ENCODE results near the gene SGIP1.
A peak's percentile ranks its signal among the peaks of the same experiment; 100 is the strongest.

The SGIP1 gene

GRCh38 chr1:66695116-66695515 is 161.2 kb downstream of the SGIP1 start:
- no peak for DNase-seq
- Mint-ChIP-seq H3K36me3 (ENCODE audit: low read depth) (no peaks in the 10 kb centered on the region), H3K27ac (peak overlapping the region; percentile 36), H3K4me3 (no peak overlapping the region), H3K4me1 (peaks cover 51% of the 10 kb centered on the region), H3K27me3 (ENCODE audit: low read depth, poor library complexity) (peaks cover 3% of the 10 kb centered on the region), H3K9me3 (no peaks in the 10 kb centered on the region)
- TF ChIP-seq CTCF (IDR thresholded peaks at IDR 0.05): no peak

GRCh38 chr1:66696771-66697170 is 162.8 kb downstream of the SGIP1 start:
- no peaks in the 10 kb centered on the region for H3K27me3 Mint-ChIP-seq (ENCODE audit: low read depth, poor library complexity)
- no peaks in the 10 kb centered on the region for H3K9me3 Mint-ChIP-seq
- H3K4me3 Mint-ChIP-seq: no peak overlapping the region
- no peaks in the 10 kb centered on the region for H3K36me3 Mint-ChIP-seq (ENCODE audit: low read depth)
- no peak overlapping the region for H3K27ac Mint-ChIP-seq
- TF ChIP-seq CTCF (IDR thresholded peaks at IDR 0.05): no peak
- peaks cover 41% of the 10 kb centered on the region for H3K4me1 Mint-ChIP-seq
- DNase-seq: no peak

- H3K27ac Mint-ChIP-seq: no peak overlapping the region
These were observed 165.3 kb downstream of the SGIP1 start for GRCh38 chr1:66699213-66699612.

GRCh38 chr1:66704177-66704875 is 170.4 kb downstream of the SGIP1 start:
- H3K9me3 Mint-ChIP-seq: no peaks in the 10 kb centered on the region
- H3K27me3 Mint-ChIP-seq (ENCODE audit: low read depth, poor library complexity): no peaks in the 10 kb centered on the region
- TF ChIP-seq CTCF (IDR thresholded peaks at IDR 0.05): no peak
- no peak overlapping the region for H3K27ac Mint-ChIP-seq
- H3K4me1 Mint-ChIP-seq: peaks cover 5% of the 10 kb centered on the region
- H3K4me3 Mint-ChIP-seq: no peak overlapping the region
- no peaks in the 10 kb centered on the region for H3K36me3 Mint-ChIP-seq (ENCODE audit: low read depth)
- DNase-seq: no peak

More at GRCh38 chr1:66699213-66699612, 165.3 kb downstream of the SGIP1 start:
- no peaks in the 10 kb centered on the region for H3K9me3 Mint-ChIP-seq
- no peaks in the 10 kb centered on the region for H3K27me3 Mint-ChIP-seq (ENCODE audit: low read depth, poor library complexity)
- no peaks in the 10 kb centered on the region for H3K36me3 Mint-ChIP-seq (ENCODE audit: low read depth)
- H3K4me3 Mint-ChIP-seq: no peak overlapping the region
- peaks cover 26% of the 10 kb centered on the region for H3K4me1 Mint-ChIP-seq
- TF ChIP-seq CTCF (IDR thresholded peaks at IDR 0.05): no peak
- no peak for DNase-seq

GRCh38 chr1:66705110-66705509 is 171.2 kb downstream of the SGIP1 start:
- TF ChIP-seq CTCF (IDR thresholded peaks at IDR 0.05): no peak
- no peak for DNase-seq
- Mint-ChIP-seq H3K36me3 (ENCODE audit: low read depth) (no peaks in the 10 kb centered on the region), H3K9me3 (no peaks in the 10 kb centered on the region), H3K27me3 (ENCODE audit: low read depth, poor library complexity) (no peaks in the 10 kb centered on the region), H3K4me3 (no peak overlapping the region), H3K27ac (no peak overlapping the region), H3K4me1 (peaks cover 5% of the 10 kb centered on the region)

- TF ChIP-seq CTCF (IDR thresholded peaks at IDR 0.05): no peak
- H3K27ac Mint-ChIP-seq: no peak overlapping the region
- H3K27me3 Mint-ChIP-seq (ENCODE audit: low read depth, poor library complexity): peaks cover 3% of the 10 kb centered on the region
- no peaks in the 10 kb centered on the region for H3K9me3 Mint-ChIP-seq
- no peak overlapping the region for H3K4me3 Mint-ChIP-seq
- H3K4me1 Mint-ChIP-seq: peaks cover 22% of the 10 kb centered on the region
- no peaks in the 10 kb centered on the region for H3K36me3 Mint-ChIP-seq (ENCODE audit: low read depth)
- no peak for DNase-seq
These were observed 177.5 kb downstream of the SGIP1 start for GRCh38 chr1:66711420-66711819.
